ENCODE measurements around the gene ENDOV.

ENDOV gene

DNA sequence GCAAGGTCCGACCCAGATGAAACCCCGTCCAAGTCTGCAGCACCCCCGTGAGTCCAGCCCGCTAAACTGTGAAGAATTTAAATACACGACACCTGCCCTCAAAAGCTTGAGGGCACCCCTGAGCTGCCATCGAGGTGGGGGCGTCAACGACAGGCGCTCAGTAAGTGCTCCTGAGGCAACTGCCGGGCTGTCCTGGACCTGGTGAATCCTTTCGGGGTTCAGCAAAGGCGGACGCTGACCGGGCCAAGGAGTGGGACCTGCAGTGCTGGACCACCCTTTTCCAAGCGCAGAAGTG, 512 bp upstream of the ENDOV start:
- in situ Hi-C loops (cut with HindIII; ENCODE audit: low sequenced_read_pairs), result no loop called here
- no peak for DNase-seq (ENCODE audit: low read depth)
- peak overlapping the region; percentile 84 for H3K4me3 ChIP-seq (ENCODE audit: low read depth, low read length)
- TF ChIP-seq, protein P1, sequence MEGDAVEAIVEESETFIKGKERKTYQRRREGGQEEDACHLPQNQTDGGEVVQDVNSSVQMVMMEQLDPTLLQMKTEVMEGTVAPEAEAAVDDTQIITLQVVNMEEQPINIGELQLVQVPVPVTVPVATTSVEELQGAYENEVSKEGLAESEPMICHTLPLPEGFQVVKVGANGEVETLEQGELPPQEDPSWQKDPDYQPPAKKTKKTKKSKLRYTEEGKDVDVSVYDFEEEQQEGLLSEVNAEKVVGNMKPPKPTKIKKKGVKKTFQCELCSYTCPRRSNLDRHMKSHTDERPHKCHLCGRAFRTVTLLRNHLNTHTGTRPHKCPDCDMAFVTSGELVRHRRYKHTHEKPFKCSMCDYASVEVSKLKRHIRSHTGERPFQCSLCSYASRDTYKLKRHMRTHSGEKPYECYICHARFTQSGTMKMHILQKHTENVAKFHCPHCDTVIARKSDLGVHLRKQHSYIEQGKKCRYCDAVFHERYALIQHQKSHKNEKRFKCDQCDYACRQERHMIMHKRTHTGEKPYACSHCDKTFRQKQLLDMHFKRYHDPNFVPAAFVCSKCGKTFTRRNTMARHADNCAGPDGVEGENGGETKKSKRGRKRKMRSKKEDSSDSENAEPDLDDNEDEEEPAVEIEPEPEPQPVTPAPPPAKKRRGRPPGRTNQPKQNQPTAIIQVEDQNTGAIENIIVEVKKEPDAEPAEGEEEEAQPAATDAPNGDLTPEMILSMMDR (IDR thresholded peaks at IDR 0.05; ENCODE audit: low read depth, low read length, missing control alignments), result no peak

GRCh38 chr17:80415626-80416137, 715 bp downstream of the ENDOV start:
- DNase-seq (ENCODE audit: low read depth), result no peak
- TF ChIP-seq, protein P1 (IDR thresholded peaks at IDR 0.05; ENCODE audit: low read depth, low read length, missing control alignments), result no peak
- in situ Hi-C loops (cut with HindIII; ENCODE audit: low sequenced_read_pairs), result no loop called here
- peak overlapping the region; percentile 84 for H3K4me3 ChIP-seq (ENCODE audit: low read depth, low read length)

DNA sequence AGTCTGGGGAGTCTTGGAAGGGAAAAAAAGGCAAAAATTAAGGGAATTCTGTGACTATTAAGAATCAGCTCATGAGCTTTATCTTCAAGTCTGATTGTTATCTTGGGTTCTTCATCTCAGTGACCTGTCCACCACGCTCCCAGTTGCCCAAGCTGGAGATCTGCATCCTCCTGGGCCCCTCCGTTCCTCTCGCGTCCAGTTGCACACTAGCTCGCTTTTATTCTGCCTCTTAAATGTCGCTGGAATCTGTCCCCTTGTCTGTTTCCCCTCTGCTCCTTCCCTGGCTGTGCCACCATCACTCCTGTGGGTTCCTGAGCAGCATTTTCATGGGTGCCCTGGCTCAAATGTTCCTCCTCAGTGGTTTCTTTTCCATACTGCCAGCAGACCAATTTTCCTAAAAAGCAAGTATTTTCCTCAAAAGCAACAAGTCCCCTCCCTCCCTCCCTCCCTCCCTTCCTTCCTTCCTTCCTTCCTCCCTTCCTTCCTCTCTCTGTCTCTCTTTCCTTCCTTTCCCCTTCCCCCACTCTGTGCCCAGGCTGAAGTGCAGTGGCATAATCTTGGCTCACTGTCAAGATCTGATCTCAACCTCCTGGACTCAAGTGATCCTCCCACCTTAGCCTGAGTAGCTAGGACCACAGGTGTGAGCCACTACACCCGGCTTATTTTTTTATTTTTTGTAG, 1.4 kb downstream of the ENDOV start:
- H3K4me3 ChIP-seq (ENCODE audit: low read depth, low read length), result peak overlapping the region; percentile 84
- no peak for DNase-seq (ENCODE audit: low read depth)
- in situ Hi-C loops (cut with HindIII; ENCODE audit: low sequenced_read_pairs), result no loop called here
- TF ChIP-seq, protein P1 (IDR thresholded peaks at IDR 0.05; ENCODE audit: low read depth, low read length, missing control alignments), result no peak

- TF ChIP-seq, protein P1 (IDR thresholded peaks at IDR 0.05; ENCODE audit: low read depth, low read length, missing control alignments), result no peak
- no peak for DNase-seq (ENCODE audit: low read depth)
- H3K4me3 ChIP-seq (ENCODE audit: low read depth, low read length), result no peak overlapping the region
- in situ Hi-C loops (cut with HindIII; ENCODE audit: low sequenced_read_pairs), result no loop called here
These were observed 1.9 kb downstream of the ENDOV start for GRCh38 chr17:80416940-80417293.

- in situ Hi-C loops (cut with HindIII; ENCODE audit: low sequenced_read_pairs), result no loop called here
- no peak overlapping the region for H3K4me3 ChIP-seq (ENCODE audit: low read depth, low read length)
- TF ChIP-seq, protein P1 (IDR thresholded peaks at IDR 0.05; ENCODE audit: low read depth, low read length, missing control alignments), result no peak
- DNase-seq (ENCODE audit: low read depth), result no peak
These were observed 3.6 kb downstream of the ENDOV start for GRCh38 chr17:80418589-80418988.

- no peak for DNase-seq (ENCODE audit: low read depth)
- H3K4me3 ChIP-seq (ENCODE audit: low read depth, low read length), result no peak overlapping the region
- in situ Hi-C loops (cut with HindIII; ENCODE audit: low sequenced_read_pairs), result no loop called here
- TF ChIP-seq, protein P1 (IDR thresholded peaks at IDR 0.05; ENCODE audit: low read depth, low read length, missing control alignments), result no peak
These were observed 4.3 kb downstream of the ENDOV start for GRCh38 chr17:80419255-80419654.
